Spleen (tissue), 11 donors: Measurements from ENCODE around the gene SNAPC1. TPM values are rescaled to one million over a fixed set of nuclear protein-coding genes. Genes with fewer than 3 reads are reported as not detected.

Experiments
- DNase-seq: peaks from one replicate; pipeline ENCODE4 v3.0.0-alpha.2; 2020
- H3K27ac ChIP-seq, 8 donors: fragments of 200-600 bp; sonication (generic) in 7 of 8; 1 replicate in 4 of 8; 2 replicates in 4 of 8; pipeline versions ENCODE4 v1.5.0 to v1.8.0; 2016 to 2021; ENCODE audit warnings: inconsistent platforms in 4 of 8, mild to moderate bottlenecking in 4 of 8, moderate library complexity in 1 of 8
- H3K27me3 ChIP-seq, 7 donors: fragments of 200-600 bp; sonication (generic) in 6 of 7; replicated peaks in 1 of 7; 1 replicate in 4 of 7; 2 replicates in 3 of 7; pipeline versions ENCODE4 v1.5.0 to v1.8.0; 2016 to 2021; ENCODE audit warnings: inconsistent platforms in 3 of 7, mild to moderate bottlenecking in 1 of 7
- H3K36me3 ChIP-seq, 6 donors: fragments of 200-600 bp; sonication (generic) in 5 of 6; 1 replicate in 4 of 6; 2 replicates in 2 of 6; pipeline versions ENCODE4 v1.5.0 to v1.8.0; 2016 to 2021; ENCODE audit warnings: inconsistent platforms in 2 of 6
- H3K4me1 ChIP-seq, 6 donors: fragments of 200-600 bp; sonication (generic) in 5 of 6; 1 replicate in 3 of 6; 2 replicates in 3 of 6; pipeline versions ENCODE4 v1.5.0 to v1.8.0; 2016 to 2021; ENCODE audit warnings: inconsistent platforms in 3 of 6
- H3K4me3 ChIP-seq, 8 donors: fragments of 200-600 bp; sonication (generic) in 7 of 8; 1 replicate in 4 of 8; 2 replicates in 4 of 8; pipeline versions ENCODE4 v1.5.0 to v1.8.0; 2016 to 2021; ENCODE audit warnings: inconsistent platforms in 4 of 8, mild to moderate bottlenecking in 4 of 8, moderate library complexity in 2 of 8
- H3K9me3 ChIP-seq, 8 donors: fragments of 200-600 bp; sonication (generic) in 7 of 8; 1 replicate in 4 of 8; 2 replicates in 4 of 8; pipeline versions ENCODE4 v1.5.0 to v1.8.0; 2016 to 2021; ENCODE audit warnings: inconsistent platforms in 4 of 8
- CTCF ChIP-seq, 11 experiments: fragments of 200-600 bp in 7 of 11; fragments of 450-650 bp in 4 of 11; sonication (generic) in 4 of 11; IDR thresholded peaks in 8 of 11; conservative IDR thresholded peaks in 3 of 11; 1 replicate in 7 of 11; 2 replicates in 4 of 11; pipeline versions ENCODE4 v1.4.0 to v1.8.0; 2016 to 2021; ENCODE audit warnings: antibody characterized with exemption in 11 of 11, inconsistent platforms in 4 of 11, mild to moderate bottlenecking in 1 of 11
- POLR2A ChIP-seq, 3 donors: fragments of 450-650 bp; IDR thresholded peaks; one replicate each; pipeline ENCODE4 v1.5.1; 2017; ENCODE audit warnings: antibody characterized with exemption in 3 of 3, mild to moderate bottlenecking in 1 of 3
- POLR2AphosphoS5 ChIP-seq, 3 donors: sonication (generic); formaldehyde crosslinking; IDR thresholded peaks; one replicate each; pipeline ENCODE4 v1.5.1; 2017; ENCODE audit warnings: antibody characterized with exemption in 3 of 3
- WGBS, 5 donors: extraction: QIAGEN DNeasy Blood & Tissue Kit in 3 of 5; methylation state at CpG; one replicate each; pipeline versions ENCODE4 v1.1.5 to v1.1.7; 2013 to 2018; 5-methylcytosine and 5-hydroxymethylcytosine counted together
- intact Hi-C: fragments of 100-400 bp; cut with DNase I; formaldehyde crosslinking; loops from one replicate; pipeline ENCODE4 v1.15.0; 2023; ENCODE audit warnings: low total_unique reads
- polyA plus RNA-seq, 3 donors: library from polyadenylated mRNA; stranded (reverse); fragments of 200-250 nt; gene quantifications; one replicate each; pipeline ENCODE4 v1.2.1, GENCODE V29; 2013
- total RNA-seq, 7 donors: library from RNA; depleted of rRNA in 3 of 7; stranded (reverse); fragments of >200 nt in 3 of 7; fragmentation: NEBNext Ultra II Directional in 4 of 7; extraction: Animal tissue kit (Norgen Biotek cat#: 25700) in 4 of 7; gene quantifications; one replicate each; pipeline versions ENCODE4 v1.1.0 to v1.2.1, GENCODE V29; 2016 to 2021
- donor health status: healthy with polysubstance abuse.
- donor health status: DM: no; HTN: no; CAD: no; lungs with moderate emphysema.
- donor health status: DM: no; HTN: no; CAD: no.
- donor health status: Bipolar disorder and iron deficiency.
- donor health status: healthy.
- donor health status: DM: no; HTN: no; CAD: no.
- donor health status: DM: yes; HTN: yes; CAD: no.

SNAPC1 gene
- total and polyA plus RNA-seq, 10 donors = 3.3 to 12.2 (median 5.8) TPM

GRCh38 chr14:61812347-61813095 lies 50.3 kb downstream of the SNAPC1 start, which contains the start of gene SYT16:
TSS of gene SYT16 (plus strand) at chr14:61812703.
- no peak within 1 kb of the TSS for H3K27ac ChIP-seq
- no peaks in the 10 kb centered on the region for H3K9me3 ChIP-seq
- TF ChIP-seq POLR2AphosphoS5 (IDR thresholded peaks at IDR 0.05) (no peak), CTCF (IDR thresholded peaks at IDR 0.05 in 8 of 11, conservative IDR thresholded peaks at IDR 0.05 in 3 of 11) (no peak), POLR2A (IDR thresholded peaks at IDR 0.05) (no peak)
- peak within 1 kb of the TSS; percentile 18 to 72 (median 40) for H3K4me3 ChIP-seq
- H3K27me3 ChIP-seq = peaks cover 2 to 74% (median 22%) of the 10 kb centered on the region in 7 donors
- 4 to 18% (median 5%) methylated on average over 20 to 95 of the region's 95 CpGs for WGBS, 5 donors
- intact Hi-C loops = no loop called here
- H3K4me1 ChIP-seq = peaks cover 5 to 14% (median 9%) of the 10 kb centered on the region in 6 donors
- no peaks in the 10 kb centered on the region for H3K36me3 ChIP-seq
- DNase-seq = no peak

GRCh38 chr14:61813096-61813606 lies 50.9 kb downstream of the SNAPC1 start:
- peak overlapping the region; percentile 18 to 72 (median 40) for H3K4me3 ChIP-seq

GRCh38 chr14:61822458-61822857 lies 60.2 kb downstream of the SNAPC1 start:
- no peak overlapping the region for H3K4me3 ChIP-seq
- H3K27me3 ChIP-seq = peaks cover 0 to under 1% (median 0%) of the 10 kb centered on the region in 7 donors
- no peaks in the 10 kb centered on the region for H3K36me3 ChIP-seq
- no peaks in the 10 kb centered on the region for H3K4me1 ChIP-seq
- intact Hi-C loops = no loop called here
- TF ChIP-seq CTCF (IDR thresholded peaks at IDR 0.05 in 8 of 11, conservative IDR thresholded peaks at IDR 0.05 in 3 of 11) (no peak), POLR2A (IDR thresholded peaks at IDR 0.05) (no peak), POLR2AphosphoS5 (IDR thresholded peaks at IDR 0.05) (no peak)
- WGBS, 5 donors = 83 to 93% (median 90%) methylated on average over 2 of the region's 2 CpGs
- no peak for DNase-seq
- no peak overlapping the region for H3K27ac ChIP-seq
- H3K9me3 ChIP-seq = peaks cover 0 to 12% (median 5%) of the 10 kb centered on the region in 8 donors

More at GRCh38 chr14:61813096-61813606, 50.9 kb downstream of the SNAPC1 start:
- Histone ChIP-seq H3K9me3 (no peaks in the 10 kb centered on the region), H3K4me1 (peaks cover 5 to 14% (median 9%) of the 10 kb centered on the region in 6 donors), H3K27ac (no peak overlapping the region), H3K27me3 (peaks cover 2 to 74% (median 22%) of the 10 kb centered on the region in 7 donors), H3K36me3 (no peaks in the 10 kb centered on the region)
- no peak for TF ChIP-seq POLR2A (IDR thresholded peaks at IDR 0.05)
- TF ChIP-seq POLR2AphosphoS5 (IDR thresholded peaks at IDR 0.05) = no peak
- TF ChIP-seq CTCF (IDR thresholded peaks at IDR 0.05 in 8 of 11, conservative IDR thresholded peaks at IDR 0.05 in 3 of 11) = no peak
- no peak for DNase-seq
- 25 to 44% (median 28%) methylated on average over 17 to 25 of the region's 25 CpGs for WGBS, 5 donors
- intact Hi-C loops = no loop called here

DNA sequence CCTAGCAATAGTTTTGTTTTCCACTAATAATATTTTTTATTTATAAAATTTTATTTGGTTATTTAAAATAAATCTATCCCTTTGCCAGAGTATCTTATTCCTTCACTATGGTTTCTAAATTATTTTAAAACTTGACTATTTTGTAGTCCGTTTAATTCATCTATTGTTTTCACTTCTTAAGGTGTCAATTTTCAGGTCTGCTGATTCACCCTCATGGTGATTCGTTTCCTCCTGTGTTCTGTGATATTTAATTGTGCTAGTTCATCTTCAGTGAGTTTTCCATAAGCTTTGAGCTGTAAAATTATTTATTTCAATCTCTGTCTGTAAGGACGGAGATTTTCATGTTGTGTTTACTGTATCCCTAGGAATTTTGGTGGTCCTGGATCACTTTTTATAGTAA lies 70.6 kb downstream of the SNAPC1 start:
- Histone ChIP-seq H3K36me3 (no peaks in the 10 kb centered on the region), H3K27me3 (no peaks in the 10 kb centered on the region), H3K4me1 (peaks cover 0 to 8% (median 0%) of the 10 kb centered on the region in 6 donors), H3K9me3 (no peaks in the 10 kb centered on the region), H3K27ac (no peak overlapping the region), H3K4me3 (no peak overlapping the region)
- intact Hi-C loops = loop anchor here (10.0 kb wide), 1 partner anchor 538 kb away; no protein-coding TSS in a partner anchor
- DNase-seq = no peak
- WGBS, 5 donors = 50 to 90% (median 83%) methylated on average over 3 of the region's 3 CpGs
- TF ChIP-seq POLR2A (IDR thresholded peaks at IDR 0.05) (no peak), POLR2AphosphoS5 (IDR thresholded peaks at IDR 0.05) (no peak), CTCF (IDR thresholded peaks at IDR 0.05 in 8 of 11, conservative IDR thresholded peaks at IDR 0.05 in 3 of 11) (no peak)
